Measurements from ENCODE around the gene MGP.

Gene MGP

GRCh38 chr12:14836336-14837210 is 49.1 kb downstream of the MGP start:
- no peak overlapping the region for H3K4me3 ChIP-seq (ENCODE audit: low read length)
- TF ChIP-seq CTCF (IDR thresholded peaks at IDR 0.05; ENCODE audit: insufficient read depth, low read depth, low read length, missing control alignments), result no peak
- peak; percentile 89 for DNase-seq (ENCODE audit: low read depth)

- TF ChIP-seq CTCF (IDR thresholded peaks at IDR 0.05; ENCODE audit: insufficient read depth, low read depth, low read length, missing control alignments), result no peak
- no peak for DNase-seq (ENCODE audit: low read depth)
- no peak overlapping the region for H3K4me3 ChIP-seq (ENCODE audit: low read length)
Observed at GRCh38 chr12:14834509-14834908, 51.1 kb downstream of the MGP start.

DNA sequence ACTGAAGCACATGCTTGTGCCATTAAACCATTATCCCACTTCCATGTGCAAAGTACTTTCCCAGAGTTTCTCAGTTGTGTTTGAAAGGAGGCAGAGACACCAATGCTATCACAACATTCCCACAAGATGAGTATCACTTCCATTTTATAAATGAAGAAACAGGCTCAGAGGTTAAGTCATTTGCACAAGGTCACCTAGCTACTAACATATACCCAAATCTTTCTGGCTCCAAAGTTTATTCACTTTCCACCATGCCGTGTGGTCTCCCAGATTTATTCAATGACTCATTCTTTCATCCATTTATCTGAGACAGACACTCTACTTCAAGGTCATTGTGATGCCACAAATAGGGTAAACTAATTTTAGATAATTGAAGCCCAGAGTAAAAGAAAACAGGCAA is 51.7 kb downstream of the MGP start:
- TF ChIP-seq CTCF (IDR thresholded peaks at IDR 0.05; ENCODE audit: insufficient read depth, low read depth, low read length, missing control alignments), result no peak
- DNase-seq (ENCODE audit: low read depth), result no peak

DNA sequence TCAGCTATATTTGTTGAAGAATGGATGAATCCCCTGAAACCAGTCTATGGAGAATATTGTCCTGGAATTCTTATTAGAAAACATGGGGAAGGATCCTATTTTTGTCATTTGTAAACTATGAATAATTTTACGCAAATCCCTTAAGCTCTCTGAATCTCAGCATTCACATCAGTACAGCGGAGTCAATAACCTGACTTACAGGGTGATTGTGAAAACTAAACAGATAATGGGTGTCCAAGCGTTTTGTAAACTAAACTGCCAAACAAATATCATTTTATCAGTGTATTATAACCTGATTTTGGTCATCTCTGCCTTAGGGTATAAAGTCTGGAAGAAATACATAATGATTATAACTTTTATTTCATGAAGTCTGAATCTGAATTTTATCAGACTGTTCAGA is 52.3 kb downstream of the MGP start:
- TF ChIP-seq CTCF (IDR thresholded peaks at IDR 0.05; ENCODE audit: insufficient read depth, low read depth, low read length, missing control alignments), result no peak
- no peak for DNase-seq (ENCODE audit: low read depth)
- no peak overlapping the region for H3K4me3 ChIP-seq (ENCODE audit: low read length)

More for the DNA sequence above, 51.7 kb downstream of the MGP start:
- H3K4me3 ChIP-seq (ENCODE audit: low read length), result no peak overlapping the region
